PC-9 (cell line): ENCODE measurements around the gene KLK12.

ENCODE experiments used
- CTCF ChIP-seq: fragments of 200-600 bp; sonication (generic); conservative IDR thresholded peaks from 2 replicates; pipeline ENCODE4 v1.6.1; 2017; ENCODE audit warnings: mixed run types, antibody characterized with exemption, mild to moderate bottlenecking, moderate library complexity
- EZH2 ChIP-seq: fragments of 200-600 bp; sonication (generic); IDR thresholded peaks from 2 replicates; pipeline ENCODE4 v1.8.0; 2017; ENCODE audit warnings: antibody characterized with exemption, low read depth

- no peak for TF ChIP-seq CTCF
- no peak for TF ChIP-seq EZH2
These were observed 26.2 kb upstream of the KLK12 start for GRCh38 chr19:51060973-51061372.
